NCI-H128 (cell line): ENCODE results near the gene PDGFRA.
"Not testable (repeated sequence)": the region's sequence is repeated elsewhere in the genome, so short reads cannot be mapped to it uniquely, and the experiment has no call there.

Source experiments
- DNase-seq: peaks from one replicate; lab custom pipeline; 2025; ENCODE audit not compliant: unreplicated experiment; lab: John Stamatoyannopoulos, UW

PDGFRA gene

GRCh38 chr4:54227256-54228055, 1.6 kb upstream of the PDGFRA start:
- no peak for DNase-seq

- peak; percentile 17 for DNase-seq
These were observed 1.0 kb upstream of the PDGFRA start for GRCh38 chr4:54228056-54228527.

GRCh38 chr4:54228546-54228945, 547 bp upstream of the PDGFRA start:
- no peak for DNase-seq

GRCh38 chr4:54229631-54230483, 764 bp downstream of the PDGFRA start:
- DNase-seq = no peak

- DNase-seq = no peak
These were observed 1.7 kb downstream of the PDGFRA start for GRCh38 chr4:54230484-54231418.

GRCh38 chr4:54231419-54231767, 2.3 kb downstream of the PDGFRA start:
- DNase-seq = no peak

GRCh38 chr4:54231768-54232688, 2.9 kb downstream of the PDGFRA start:
- DNase-seq = no peak

- DNase-seq = peak; percentile 69
These were observed 4.2 kb downstream of the PDGFRA start for GRCh38 chr4:54233277-54233696.

- DNase-seq = peak; percentile 16
These were observed 4.8 kb downstream of the PDGFRA start for GRCh38 chr4:54233697-54234496.

- DNase-seq = no peak
These were observed 5.6 kb downstream of the PDGFRA start for GRCh38 chr4:54234497-54235205.

- not testable (repeated sequence) for DNase-seq
These were observed 7.2 kb downstream of the PDGFRA start for GRCh38 chr4:54236316-54236715.

- no peak for DNase-seq
These were observed 8.7 kb downstream of the PDGFRA start for GRCh38 chr4:54237770-54238169.

- DNase-seq = no peak
These were observed 9.3 kb downstream of the PDGFRA start for GRCh38 chr4:54238389-54238788.

- not testable (repeated sequence) for DNase-seq
These were observed 12.3 kb downstream of the PDGFRA start for GRCh38 chr4:54241268-54241823.

- DNase-seq = not testable (repeated sequence)
These were observed 14.4 kb downstream of the PDGFRA start for GRCh38 chr4:54243541-54243940.

GRCh38 chr4:54252312-54252711, 23.2 kb downstream of the PDGFRA start:
- DNase-seq = not testable (repeated sequence)

GRCh38 chr4:54254116-54254914, 25.2 kb downstream of the PDGFRA start:
- no peak for DNase-seq
